Measurements from ENCODE around the gene MYO1C.
"Not testable (repeated sequence)": the region's sequence is repeated elsewhere in the genome, so short reads cannot be mapped to it uniquely, and the experiment has no call there.

Gene MYO1C

GRCh38 chr17:1438593-1439083 is 53.8 kb downstream of the MYO1C start:
- no peak overlapping the region for H3K27ac ChIP-seq (ENCODE audit: low read length)
- peaks cover 3 to 10% of the 10 kb centered on the region in 2 donors for H3K4me1 ChIP-seq (ENCODE audit: control insufficient read depth in 1 of 2, insufficient read depth in 2 of 2, low read length in 2 of 2)
- peaks cover 18 to 25% of the 10 kb centered on the region in 2 donors for H3K36me3 ChIP-seq (ENCODE audit: control insufficient read depth in 1 of 2, insufficient read depth in 2 of 2, low read length in 2 of 2)
- H3K9me3 ChIP-seq (ENCODE audit: control insufficient read depth in 1 of 2, low read length in 2 of 2): no peaks in the 10 kb centered on the region
- no peaks in the 10 kb centered on the region for H3K27me3 ChIP-seq (ENCODE audit: low read depth, low read length)
- no peak overlapping the region for H3K4me3 ChIP-seq (ENCODE audit: low read depth in 1 of 2, low read length in 2 of 2)

- Histone ChIP-seq H3K4me1 (ENCODE audit: control insufficient read depth in 1 of 2, insufficient read depth in 2 of 2, low read length in 2 of 2) (peaks cover 3 to 10% of the 10 kb centered on the region in 2 donors), H3K36me3 (ENCODE audit: control insufficient read depth in 1 of 2, insufficient read depth in 2 of 2, low read length in 2 of 2) (peaks cover 13 to 25% of the 10 kb centered on the region in 2 donors), H3K4me3 (ENCODE audit: low read depth in 1 of 2, low read length in 2 of 2) (no peak overlapping the region), H3K27ac (ENCODE audit: low read length) (no peak overlapping the region), H3K27me3 (ENCODE audit: low read depth, low read length) (no peaks in the 10 kb centered on the region), H3K9me3 (ENCODE audit: control insufficient read depth in 1 of 2, low read length in 2 of 2) (no peaks in the 10 kb centered on the region)
Measured at GRCh38 chr17:1435326-1435725, 57.2 kb downstream of the MYO1C start.

- H3K27ac ChIP-seq (ENCODE audit: low read length): no peak overlapping the region
- peaks cover 19 to 25% of the 10 kb centered on the region in 2 donors for H3K36me3 ChIP-seq (ENCODE audit: control insufficient read depth in 1 of 2, insufficient read depth in 2 of 2, low read length in 2 of 2)
Measured at GRCh38 chr17:1434150-1434549, 58.3 kb downstream of the MYO1C start.

GRCh38 chr17:1431631-1432104 is 60.8 kb downstream of the MYO1C start:
- H3K9me3 ChIP-seq (ENCODE audit: control insufficient read depth in 1 of 2, low read length in 2 of 2): no peaks in the 10 kb centered on the region
- no peak overlapping the region for H3K27ac ChIP-seq (ENCODE audit: low read length)
- peaks cover 21 to 22% of the 10 kb centered on the region in 2 donors for H3K36me3 ChIP-seq (ENCODE audit: control insufficient read depth in 1 of 2, insufficient read depth in 2 of 2, low read length in 2 of 2)
- no peak overlapping the region for H3K4me3 ChIP-seq (ENCODE audit: low read depth in 1 of 2, low read length in 2 of 2)
- no peaks in the 10 kb centered on the region for H3K4me1 ChIP-seq (ENCODE audit: control insufficient read depth in 1 of 2, insufficient read depth in 2 of 2, low read length in 2 of 2)
- no peaks in the 10 kb centered on the region for H3K27me3 ChIP-seq (ENCODE audit: low read depth, low read length)

More at GRCh38 chr17:1434150-1434549, 58.3 kb downstream of the MYO1C start:
- Histone ChIP-seq H3K27me3 (ENCODE audit: low read depth, low read length) (no peaks in the 10 kb centered on the region), H3K4me3 (ENCODE audit: low read depth in 1 of 2, low read length in 2 of 2) (no peak overlapping the region), H3K9me3 (ENCODE audit: control insufficient read depth in 1 of 2, low read length in 2 of 2) (no peaks in the 10 kb centered on the region), H3K4me1 (ENCODE audit: control insufficient read depth in 1 of 2, insufficient read depth in 2 of 2, low read length in 2 of 2) (peaks cover 3 to 10% of the 10 kb centered on the region in 2 donors)

GRCh38 chr17:1423456-1424135 is 68.9 kb downstream of the MYO1C start:
- peaks cover 25 to 44% of the 10 kb centered on the region in 2 donors for H3K36me3 ChIP-seq (ENCODE audit: control insufficient read depth in 1 of 2, insufficient read depth in 2 of 2, low read length in 2 of 2)
- H3K9me3 ChIP-seq (ENCODE audit: control insufficient read depth in 1 of 2, low read length in 2 of 2): no peaks in the 10 kb centered on the region
- no peak overlapping the region for H3K4me3 ChIP-seq (ENCODE audit: low read depth in 1 of 2, low read length in 2 of 2)
- no peaks in the 10 kb centered on the region for H3K27me3 ChIP-seq (ENCODE audit: low read depth, low read length)
- no peak overlapping the region for H3K27ac ChIP-seq (ENCODE audit: low read length)
- no peaks in the 10 kb centered on the region for H3K4me1 ChIP-seq (ENCODE audit: control insufficient read depth in 1 of 2, insufficient read depth in 2 of 2, low read length in 2 of 2)

GRCh38 chr17:1422885-1423284 is 69.6 kb downstream of the MYO1C start:
- H3K27ac ChIP-seq (ENCODE audit: low read length): no peak overlapping the region
- no peak overlapping the region for H3K4me3 ChIP-seq (ENCODE audit: low read depth in 1 of 2, low read length in 2 of 2)
- no peaks in the 10 kb centered on the region for H3K27me3 ChIP-seq (ENCODE audit: low read depth, low read length)
- peaks cover 25 to 42% of the 10 kb centered on the region in 2 donors for H3K36me3 ChIP-seq (ENCODE audit: control insufficient read depth in 1 of 2, insufficient read depth in 2 of 2, low read length in 2 of 2)
- H3K9me3 ChIP-seq (ENCODE audit: control insufficient read depth in 1 of 2, low read length in 2 of 2): no peaks in the 10 kb centered on the region
- no peaks in the 10 kb centered on the region for H3K4me1 ChIP-seq (ENCODE audit: control insufficient read depth in 1 of 2, insufficient read depth in 2 of 2, low read length in 2 of 2)

- Histone ChIP-seq H3K4me1 (ENCODE audit: control insufficient read depth in 1 of 2, insufficient read depth in 2 of 2, low read length in 2 of 2) (no peaks in the 10 kb centered on the region), H3K36me3 (ENCODE audit: control insufficient read depth in 1 of 2, insufficient read depth in 2 of 2, low read length in 2 of 2) (peaks cover 25 to 39% of the 10 kb centered on the region in 2 donors), H3K27ac (ENCODE audit: low read length) (no peak overlapping the region), H3K9me3 (ENCODE audit: control insufficient read depth in 1 of 2, low read length in 2 of 2) (no peaks in the 10 kb centered on the region), H3K4me3 (ENCODE audit: low read depth in 1 of 2, low read length in 2 of 2) (no peak overlapping the region), H3K27me3 (ENCODE audit: low read depth, low read length) (no peaks in the 10 kb centered on the region)
Measured at GRCh38 chr17:1421470-1421869, 71.0 kb downstream of the MYO1C start.

- H3K36me3 ChIP-seq (ENCODE audit: control insufficient read depth in 1 of 2, insufficient read depth in 2 of 2, low read length in 2 of 2): peaks cover 25 to 36% of the 10 kb centered on the region in 2 donors
- H3K9me3 ChIP-seq (ENCODE audit: control insufficient read depth in 1 of 2, low read length in 2 of 2): no peaks in the 10 kb centered on the region
- H3K27me3 ChIP-seq (ENCODE audit: low read depth, low read length): no peaks in the 10 kb centered on the region
- no peak overlapping the region for H3K27ac ChIP-seq (ENCODE audit: low read length)
- H3K4me3 ChIP-seq (ENCODE audit: low read depth in 1 of 2, low read length in 2 of 2): no peak overlapping the region
- no peaks in the 10 kb centered on the region for H3K4me1 ChIP-seq (ENCODE audit: control insufficient read depth in 1 of 2, insufficient read depth in 2 of 2, low read length in 2 of 2)
Measured at GRCh38 chr17:1420981-1421380, 71.5 kb downstream of the MYO1C start.

GRCh38 chr17:1420163-1420562 is 72.3 kb downstream of the MYO1C start:
- H3K4me1 ChIP-seq (ENCODE audit: control insufficient read depth in 1 of 2, insufficient read depth in 2 of 2, low read length in 2 of 2): no peaks in the 10 kb centered on the region
- H3K4me3 ChIP-seq (ENCODE audit: low read depth in 1 of 2, low read length in 2 of 2): no peak overlapping the region
- no peak overlapping the region for H3K27ac ChIP-seq (ENCODE audit: low read length)
- H3K27me3 ChIP-seq (ENCODE audit: low read depth, low read length): no peaks in the 10 kb centered on the region
- peaks cover 25 to 31% of the 10 kb centered on the region in 2 donors for H3K36me3 ChIP-seq (ENCODE audit: control insufficient read depth in 1 of 2, insufficient read depth in 2 of 2, low read length in 2 of 2)
- H3K9me3 ChIP-seq (ENCODE audit: control insufficient read depth in 1 of 2, low read length in 2 of 2): no peaks in the 10 kb centered on the region

GRCh38 chr17:1418476-1418875 is 74.0 kb downstream of the MYO1C start:
- H3K9me3 ChIP-seq (ENCODE audit: control insufficient read depth in 1 of 2, low read length in 2 of 2); H3K4me3 ChIP-seq (ENCODE audit: low read depth in 1 of 2, low read length in 2 of 2); H3K4me1 ChIP-seq (ENCODE audit: control insufficient read depth in 1 of 2, insufficient read depth in 2 of 2, low read length in 2 of 2); H3K27me3 ChIP-seq (ENCODE audit: low read depth, low read length); H3K27ac ChIP-seq (ENCODE audit: low read length): not testable (repeated sequence)
- H3K36me3 ChIP-seq (ENCODE audit: control insufficient read depth in 1 of 2, insufficient read depth in 2 of 2, low read length in 2 of 2): peaks cover 22 to 28% of the 10 kb centered on the region in 2 donors

- Histone ChIP-seq H3K9me3 (ENCODE audit: control insufficient read depth in 1 of 2, low read length in 2 of 2) (no peaks in the 10 kb centered on the region), H3K4me1 (ENCODE audit: control insufficient read depth in 1 of 2, insufficient read depth in 2 of 2, low read length in 2 of 2) (no peaks in the 10 kb centered on the region), H3K36me3 (ENCODE audit: control insufficient read depth in 1 of 2, insufficient read depth in 2 of 2, low read length in 2 of 2) (peaks cover 5 to 12% of the 10 kb centered on the region in 2 donors), H3K27me3 (ENCODE audit: low read depth, low read length) (no peaks in the 10 kb centered on the region), H3K4me3 (ENCODE audit: low read depth in 1 of 2, low read length in 2 of 2) (no peak overlapping the region), H3K27ac (ENCODE audit: low read length) (no peak overlapping the region)
Measured at GRCh38 chr17:1416414-1416813, 76.1 kb downstream of the MYO1C start.

- H3K4me1 ChIP-seq (ENCODE audit: control insufficient read depth in 1 of 2, insufficient read depth in 2 of 2, low read length in 2 of 2): no peaks in the 10 kb centered on the region
- no peaks in the 10 kb centered on the region for H3K27me3 ChIP-seq (ENCODE audit: low read depth, low read length)
- H3K27ac ChIP-seq (ENCODE audit: low read length): no peak overlapping the region
- H3K9me3 ChIP-seq (ENCODE audit: control insufficient read depth in 1 of 2, low read length in 2 of 2): no peaks in the 10 kb centered on the region
- H3K4me3 ChIP-seq (ENCODE audit: low read depth in 1 of 2, low read length in 2 of 2): no peak overlapping the region
- no peaks in the 10 kb centered on the region for H3K36me3 ChIP-seq (ENCODE audit: control insufficient read depth in 1 of 2, insufficient read depth in 2 of 2, low read length in 2 of 2)
Measured at GRCh38 chr17:1414634-1415033, 77.9 kb downstream of the MYO1C start.
